Embryonic facial prominence (tissue), 1 donor: ENCODE data around the gene NKAPL.

Source experiments
- DNase-seq: peaks from one replicate; pipeline ENCODE4 v3.0.0-alpha.2; 2016; ENCODE audit errors: extremely low spot score

Gene NKAPL

GRCh38 chr6:28245206-28245941 lies 13.7 kb upstream of the NKAPL start:
- no peak for DNase-seq

- no peak for DNase-seq
Measured at GRCh38 chr6:28248916-28249315, 10.2 kb upstream of the NKAPL start.

- DNase-seq, result no peak
Measured at GRCh38 chr6:28250747-28251146, 8.3 kb upstream of the NKAPL start.

- no peak for DNase-seq
Measured at GRCh38 chr6:28251661-28252008, 7.5 kb upstream of the NKAPL start.

- DNase-seq, result peak; percentile 80
Measured at GRCh38 chr6:28252009-28252975, 6.8 kb upstream of the NKAPL start, which contains the start of gene ZKSCAN4. TSS of gene ZKSCAN4 (minus strand) at chr6:28252269. CDS start at chr6:28251980, 289 bp downstream.

GRCh38 chr6:28254121-28254519 lies 5.0 kb upstream of the NKAPL start:
- no peak for DNase-seq

GRCh38 chr6:28257042-28257441 lies 2.1 kb upstream of the NKAPL start:
- no peak for DNase-seq

GRCh38 chr6:28263922-28264321 lies 4.8 kb downstream of the NKAPL start:
- no peak for DNase-seq

GRCh38 chr6:28264834-28265401 lies 5.8 kb downstream of the NKAPL start:
- DNase-seq, result no peak

- no peak for DNase-seq
Measured at GRCh38 chr6:28266563-28266961, 7.5 kb downstream of the NKAPL start.

GRCh38 chr6:28266962-28267694 lies 8.0 kb downstream of the NKAPL start, which contains the start of gene ZSCAN26:
TSS of gene ZSCAN26 (plus strand) at chr6:28267143. CDS start at chr6:28271920, 4,777 bp downstream.
- peak; percentile 83 for DNase-seq

- no peak for DNase-seq
Measured at GRCh38 chr6:28267695-28268059, 8.6 kb downstream of the NKAPL start.

- no peak for DNase-seq
Measured at GRCh38 chr6:28269492-28269891, 10.4 kb downstream of the NKAPL start.

- DNase-seq, result no peak
Measured at GRCh38 chr6:28274888-28275287, 15.8 kb downstream of the NKAPL start.

- DNase-seq, result no peak
Measured at GRCh38 chr6:28277746-28278145, 18.6 kb downstream of the NKAPL start.

GRCh38 chr6:28280595-28281287 lies 21.6 kb downstream of the NKAPL start:
- no peak for DNase-seq

GRCh38 chr6:28281288-28282064 lies 22.4 kb downstream of the NKAPL start, which contains the start of gene PGBD1:
TSS of gene PGBD1 (plus strand) at chr6:28281572. CDS start at chr6:28283814, 2,242 bp downstream.
- peak; percentile 36 for DNase-seq

GRCh38 chr6:28282926-28283325 lies 23.8 kb downstream of the NKAPL start:
- no peak for DNase-seq

GRCh38 chr6:28291573-28291972 lies 32.5 kb downstream of the NKAPL start:
- no peak for DNase-seq

GRCh38 chr6:28295326-28295725 lies 36.2 kb downstream of the NKAPL start:
- DNase-seq, result no peak
